Adrenal gland (tissue), 12 donors: ENCODE measurements around the gene MYBBP1A. TPM values are rescaled to one million over a fixed set of nuclear protein-coding genes. Genes with fewer than 3 reads are reported as not detected.

ENCODE experiments used
- DNase-seq, 7 donors: peaks; one replicate each; pipeline ENCODE4 v3.0.0-alpha.2; 2019 to 2020
- H3K27ac ChIP-seq, 5 donors: fragments of 200-600 bp; sonication (generic) in 4 of 5; 1 replicate in 3 of 5; 2 replicates in 2 of 5; pipeline versions ENCODE4 v1.5.1 to v1.8.0; 2016 to 2020; ENCODE audit warnings: mild to moderate bottlenecking in 1 of 5
- H3K27me3 ChIP-seq: fragments of 200-600 bp; 2 replicates; pipeline ENCODE4 v1.8.0; 2021
- H3K36me3 ChIP-seq, 2 donors: fragments of 200-600 bp; replicated peaks in 1 of 2; 1 replicate in 1 of 2; 2 replicates in 1 of 2; pipeline versions ENCODE4 v1.5.1 to v1.8.0; 2018 to 2022
- H3K4me1 ChIP-seq, 2 donors: fragments of 200-600 bp; replicated peaks in 1 of 2; 1 replicate in 1 of 2; 2 replicates in 1 of 2; pipeline versions ENCODE4 v1.5.1 to v1.8.0; 2018 to 2021
- H3K4me3 ChIP-seq, 4 donors: fragments of 200-600 bp; sonication (generic) in 3 of 4; one replicate each; pipeline ENCODE4 v1.5.1; 2016 to 2018
- H3K9me3 ChIP-seq, 3 donors: fragments of 200-600 bp; sonication (generic) in 1 of 3; replicated peaks in 1 of 3; 1 replicate in 2 of 3; 2 replicates in 1 of 3; pipeline versions ENCODE4 v1.5.1 to v1.8.0; 2016 to 2021
- CTCF ChIP-seq, 6 experiments: fragments of 450-650 bp in 4 of 6; fragments of 200-600 bp in 2 of 6; sonication (generic) in 1 of 6; IDR thresholded peaks; 1 replicate in 5 of 6; 2 replicates in 1 of 6; pipeline versions ENCODE4 v1.5.1 to v1.8.0; 2016 to 2021; ENCODE audit warnings: antibody characterized with exemption in 6 of 6, mild to moderate bottlenecking in 2 of 6, moderate library complexity in 1 of 6
- POLR2A ChIP-seq, 2 donors: fragments of 450-650 bp; IDR thresholded peaks; one replicate each; pipeline ENCODE4 v1.6.1; 2017; ENCODE audit warnings: antibody characterized with exemption in 2 of 2, mild to moderate bottlenecking in 2 of 2, moderate library complexity in 1 of 2
- WGBS, 4 donors: extraction: QIAGEN DNeasy Blood & Tissue Kit in 2 of 4; methylation state at CpG; one replicate each; pipeline versions ENCODE4 v1.1.5 to v1.1.7; 2013 to 2017; 5-methylcytosine and 5-hydroxymethylcytosine counted together
- intact Hi-C, 2 donors: fragments of 100-400 bp; cut with DNase I; formaldehyde crosslinking; loops; one replicate each; pipeline versions ENCODE4 v1.14.1 to v1.15.0; 2022 to 2023
- polyA plus RNA-seq, 3 donors: library from polyadenylated mRNA; stranded (reverse); fragments of 200-250 nt in 2 of 3; fragments of 350-450 nt in 1 of 3; fragmentation: Illumina TruSeq in 1 of 3; extraction: RNeasy Lipid Tissue Mini Kit (QIAGEN cat#74804) in 1 of 3; gene quantifications; one replicate each; pipeline ENCODE4 v1.2.3, GENCODE V29; 2013 to 2014
- total RNA-seq, 9 donors: library from RNA; depleted of rRNA in 4 of 9; stranded (reverse); fragments of >200 nt in 4 of 9; fragments of 120-200 nt in 1 of 9; fragmentation: NEBNext Ultra II Directional in 1 of 9; extraction: Animal tissue kit (Norgen Biotek cat#: 25700) in 1 of 9; gene quantifications; one replicate each; pipeline versions ENCODE4 v1.1.0 to v1.2.4, GENCODE V29; 2013 to 2023
- donor health status: healthy with polysubstance abuse.
- donor health status: Bipolar disorder and iron deficiency.
- donor health status: DM: yes; HTN: yes; CAD: no.
- donor health status: DM: no; HTN: no; CAD: no.
- donor health status: DM: no; HTN: no; CAD: no.
- donor health status: DM: yes; HTN: yes; CAD: no.

The MYBBP1A gene
- total and polyA plus RNA-seq, 12 donors = 17.9 to 65.5 (median 42.4) TPM

- no peaks in the 10 kb centered on the region for H3K27me3 ChIP-seq
- intact Hi-C loops = no loop called here
- H3K36me3 ChIP-seq = peaks cover 0 to 15% of the 10 kb centered on the region in 2 donors
- H3K4me1 ChIP-seq = peaks cover 10 to 32% of the 10 kb centered on the region in 2 donors
- no peaks in the 10 kb centered on the region for H3K9me3 ChIP-seq
- WGBS, 4 donors = 37 to 78% (median 46%) methylated on average over 3 to 19 of the region's 19 CpGs
- H3K27ac ChIP-seq = peak overlapping the region in 2 of 5 donors; percentile 26 to 84
- DNase-seq = no peak
- H3K4me3 ChIP-seq = no peak overlapping the region
- no peak for TF ChIP-seq POLR2A (IDR thresholded peaks at IDR 0.05)
- TF ChIP-seq CTCF (IDR thresholded peaks at IDR 0.05) = no peak
These were observed 19.4 kb downstream of the MYBBP1A start for GRCh38 chr17:4535667-4536258.

GRCh38 chr17:4534928-4535666 is 20.1 kb downstream of the MYBBP1A start:
- peak overlapping the region in 1 of 5 donors; percentile 61 for H3K27ac ChIP-seq
- H3K4me3 ChIP-seq = no peak overlapping the region
- peaks cover 10 to 32% of the 10 kb centered on the region in 2 donors for H3K4me1 ChIP-seq
- no peaks in the 10 kb centered on the region for H3K27me3 ChIP-seq
- H3K36me3 ChIP-seq = peaks cover 0 to 15% of the 10 kb centered on the region in 2 donors
- 72 to 80% (median 75%) methylated on average over 1 to 27 of the region's 27 CpGs for WGBS, 4 donors
- TF ChIP-seq POLR2A (IDR thresholded peaks at IDR 0.05) (no peak), CTCF (IDR thresholded peaks at IDR 0.05) (no peak)
- DNase-seq = no peak
- intact Hi-C loops = no loop called here
- H3K9me3 ChIP-seq = no peaks in the 10 kb centered on the region

GRCh38 chr17:4534515-4534914 is 20.7 kb downstream of the MYBBP1A start:
- H3K36me3 ChIP-seq = peaks cover 0 to 11% of the 10 kb centered on the region in 2 donors
- intact Hi-C loops = no loop called here
- H3K9me3 ChIP-seq = no peaks in the 10 kb centered on the region
- no peaks in the 10 kb centered on the region for H3K27me3 ChIP-seq
- no peak overlapping the region for H3K4me3 ChIP-seq
- DNase-seq = no peak
- H3K4me1 ChIP-seq = peaks cover 10 to 32% of the 10 kb centered on the region in 2 donors
- TF ChIP-seq CTCF (IDR thresholded peaks at IDR 0.05) (no peak), POLR2A (IDR thresholded peaks at IDR 0.05) (no peak)
- 53 to 76% (median 69%) methylated on average over 3 to 17 of the region's 17 CpGs for WGBS, 4 donors
- peak overlapping the region in 1 of 5 donors; percentile 61 for H3K27ac ChIP-seq

- peaks cover 0 to 4% of the 10 kb centered on the region in 2 donors for H3K36me3 ChIP-seq
- no peaks in the 10 kb centered on the region for H3K9me3 ChIP-seq
- TF ChIP-seq POLR2A (IDR thresholded peaks at IDR 0.05) (no peak), CTCF (IDR thresholded peaks at IDR 0.05) (no peak)
- no peak overlapping the region for H3K4me3 ChIP-seq
- WGBS, 4 donors = 46 to 64% (median 55%) methylated on average over 6 to 23 of the region's 23 CpGs
- no peaks in the 10 kb centered on the region for H3K27me3 ChIP-seq
- DNase-seq = no peak
- peak overlapping the region in 1 of 5 donors; percentile 61 for H3K27ac ChIP-seq
- peaks cover 10 to 32% of the 10 kb centered on the region in 2 donors for H3K4me1 ChIP-seq
- intact Hi-C loops = no loop called here
These were observed 21.4 kb downstream of the MYBBP1A start for GRCh38 chr17:4533523-4534504.
